Midbrain (tissue), 1 donor: Measurements from ENCODE around the gene ZFP62.
"Not testable (repeated sequence)": the region's sequence is repeated elsewhere in the genome, so short reads cannot be mapped to it uniquely, and the experiment has no call there.

ENCODE experiments used
- DNase-seq: peaks from one replicate; lab custom pipeline; 2025; lab: John Stamatoyannopoulos, UW

Gene ZFP62

GRCh38 chr5:180860887-180861822 lies at the start of gene ZFP62:
Gene ZFP62 (minus strand): TSS chr5:180861276. CDS start chr5:180861219, 57 bp downstream.
- peak; percentile 87 for DNase-seq

- no peak for DNase-seq
These were observed 49.7 kb upstream of the ZFP62 start for GRCh38 chr5:180910735-180911134.

GRCh38 chr5:180910182-180910581 lies 49.1 kb upstream of the ZFP62 start:
- no peak for DNase-seq

GRCh38 chr5:180909782-180910181 lies 48.7 kb upstream of the ZFP62 start:
- no peak for DNase-seq

GRCh38 chr5:180908998-180909731 lies 48.1 kb upstream of the ZFP62 start:
- no peak for DNase-seq

GRCh38 chr5:180908400-180908799 lies 47.3 kb upstream of the ZFP62 start:
- no peak for DNase-seq

- DNase-seq, result no peak
These were observed 40.4 kb upstream of the ZFP62 start for GRCh38 chr5:180901319-180902009.

- no peak for DNase-seq
These were observed 39.1 kb upstream of the ZFP62 start for GRCh38 chr5:180900178-180900577.

- no peak for DNase-seq
These were observed 37.7 kb upstream of the ZFP62 start, which contains the start of gene BTNL8 for GRCh38 chr5:180898621-180899246. Gene BTNL8 (plus strand): TSS chr5:180899159. CDS start chr5:180899311, 152 bp downstream.

GRCh38 chr5:180895330-180895729 lies 34.3 kb upstream of the ZFP62 start:
- DNase-seq, result not testable (repeated sequence)

- no peak for DNase-seq
These were observed 28.3 kb upstream of the ZFP62 start for GRCh38 chr5:180889381-180889780.

GRCh38 chr5:180885845-180886529 lies 24.9 kb upstream of the ZFP62 start:
- not testable (repeated sequence) for DNase-seq

- DNase-seq, result no peak
These were observed 14.9 kb upstream of the ZFP62 start for GRCh38 chr5:180875860-180876426.

GRCh38 chr5:180874804-180875582 lies 13.9 kb upstream of the ZFP62 start:
- DNase-seq, result no peak

- DNase-seq, result no peak
These were observed 12.8 kb upstream of the ZFP62 start for GRCh38 chr5:180873615-180874520.

- DNase-seq, result no peak
These were observed 11.3 kb upstream of the ZFP62 start for GRCh38 chr5:180872419-180872818.

- DNase-seq, result no peak
These were observed 9.4 kb upstream of the ZFP62 start for GRCh38 chr5:180870276-180871068.

- peak; percentile 5 for DNase-seq
These were observed 8.5 kb upstream of the ZFP62 start for GRCh38 chr5:180869587-180869986.
